K562 (cell line): Measurements from ENCODE around the gene MACROD2. TPM values are rescaled to one million over a fixed set of nuclear protein-coding genes. Genes with fewer than 3 reads are reported as not detected.

Experiments
- ATAC-seq: fragments of 200-7000 bp; cut with Tn5 transposase; 3 replicates; pipeline ENCODE4 v1.9.1; 2020; ENCODE audit warnings: moderate library complexity
- BruUV-seq: library from RNA; stranded (reverse); fragments of 400-500 nt; replicated peaks from 2 replicates; lab custom pipeline; 2021; lab: Mats Ljungman, UMichigan
- CTCF ChIA-PET: fragments of 300-600 bp; formaldehyde crosslinking; extraction: SDS; loops from one replicate; lab custom pipeline; 2021; ENCODE audit warnings: low intra/inter-chr PET ratio; lab: Yijun Ruan, JAX
- POLR2A ChIA-PET: fragments of 300-600, 350-650 bp; sonication (Branson Sonifier 250); formaldehyde crosslinking; extraction: SDS; loops from one replicate; lab custom pipeline; 2021; ENCODE audit warnings: antibody characterized with exemption, inconsistent platforms; lab: Yijun Ruan, JAX
- DNase-seq, 4 experiments: peaks; one replicate each; pipeline versions ENCODE4 v3.0.0 to v3.0.0-alpha.2; 2011 to 2018; ENCODE audit warnings: low spot score in 3 of 4, mixed read lengths in 3 of 4; ENCODE audit errors: extremely low read depth in 1 of 4
- FAIRE-seq: peaks from 2 replicates; lab custom pipeline; 2011; peaks lifted over from hg19 to GRCh38; lab: Jason Lieb, UNC
- H2AFZ ChIP-seq: 2 replicates; pipeline ENCODE4 v1.6.0; 2011; ENCODE audit warnings: low read depth, low read length, control low read depth, inconsistent platforms
- H3K27ac ChIP-seq: fragments of 200-600 bp; 3 replicates; pipeline ENCODE4 v1.8.0; 2011; ENCODE audit warnings: low read depth, mild to moderate bottlenecking, control low read depth, inconsistent platforms, low read length, moderate library complexity, mixed read lengths; ENCODE audit errors: extremely low read depth
- H3K27me3 ChIP-seq, 2 experiments: fragments of 300-600 bp in 1 of 2; 2 replicates in 1 of 2; 3 replicates in 1 of 2; pipeline versions ENCODE4 v1.6.0 to v1.8.0; 2011; ENCODE audit warnings: inconsistent platforms in 2 of 2, low read length in 2 of 2, mild to moderate bottlenecking in 1 of 2, mixed read lengths in 1 of 2, moderate library complexity in 1 of 2; ENCODE audit not compliant: control insufficient read depth in 2 of 2, insufficient read depth in 2 of 2
- H3K36me3 ChIP-seq: fragments of 300-600 bp; 3 replicates; pipeline ENCODE4 v1.8.0; 2011; ENCODE audit warnings: mild to moderate bottlenecking, low read length, inconsistent platforms; ENCODE audit not compliant: control insufficient read depth, insufficient read depth
- H3K4me1 ChIP-seq, 2 experiments: fragments of 200-600 bp in 1 of 2; replicated peaks in 1 of 2; 2 replicates in 1 of 2; 3 replicates in 1 of 2; pipeline versions ENCODE4 v1.5.1 to v1.8.0; 2011; ENCODE audit warnings: inconsistent platforms in 2 of 2, low read length in 2 of 2, mild to moderate bottlenecking in 1 of 2, mixed read lengths in 1 of 2, moderate library complexity in 1 of 2; ENCODE audit not compliant: control insufficient read depth in 2 of 2, insufficient read depth in 2 of 2
- H3K4me2 ChIP-seq: 2 replicates; pipeline ENCODE4 v1.6.1; 2011; ENCODE audit warnings: low read length, control low read depth, inconsistent platforms, mixed read lengths; ENCODE audit not compliant: insufficient read depth
- H3K4me3 ChIP-seq: fragments of 200-600 bp; sonication (generic), shearing (Covaris generic); 2 replicates; pipeline ENCODE4 v1.5.1; 2016; ENCODE audit warnings: control low read depth, inconsistent platforms
- H3K79me2 ChIP-seq: fragments of 200-600 bp; 3 replicates; pipeline ENCODE4 v1.8.0; 2011; ENCODE audit warnings: low read length, inconsistent platforms; ENCODE audit not compliant: control insufficient read depth, insufficient read depth
- H3K9ac ChIP-seq, 2 experiments: 2 replicates each; pipeline versions ENCODE4 v1.6.0 to v1.6.1; 2011; ENCODE audit warnings: low read depth in 2 of 2, low read length in 2 of 2, control low read depth in 1 of 2, inconsistent platforms in 1 of 2, mild to moderate bottlenecking in 1 of 2, mixed read lengths in 1 of 2; ENCODE audit not compliant: insufficient read depth in 1 of 2
- H3K9me1 ChIP-seq: one replicate; pipeline ENCODE4 v1.6.0; 2011; ENCODE audit warnings: inconsistent platforms, mild to moderate bottlenecking, low read length, moderate library complexity; ENCODE audit not compliant: control insufficient read depth, insufficient read depth
- H3K9me3 ChIP-seq: replicated peaks from 2 replicates; pipeline ENCODE4 v1.5.1; 2011; ENCODE audit warnings: low read depth, low read length, inconsistent platforms; ENCODE audit not compliant: control insufficient read depth, insufficient read depth
- H4K20me1 ChIP-seq: replicated peaks from 2 replicates; pipeline ENCODE4 v1.6.1; 2011; ENCODE audit warnings: low read length, inconsistent platforms, mixed read lengths; ENCODE audit not compliant: control insufficient read depth, insufficient read depth
- DNMT1 ChIP-seq: fragments of 450-650 bp; IDR thresholded peaks from 2 replicates; pipeline ENCODE4 v1.6.1; 2016; ENCODE audit warnings: antibody characterized with exemption, mild to moderate bottlenecking
- FOXK1 ChIP-seq: sonication (generic); formaldehyde crosslinking; IDR thresholded peaks from 2 replicates; pipeline ENCODE4 v1.8.0; 2022; ENCODE audit warnings: missing genetic modification reagents, mild to moderate bottlenecking, borderline replicate concordance
- KAT2B ChIP-seq: IDR thresholded peaks from one replicate; pipeline ENCODE4 v1.6.1; 2012; ENCODE audit warnings: low read depth, mild to moderate bottlenecking, control low read depth, inconsistent platforms, low read length, moderate library complexity
- MLX ChIP-seq, 2 experiments: fragments of 450-650 bp in 1 of 2; sonication (generic) in 1 of 2; formaldehyde crosslinking; conservative IDR thresholded peaks; 2 replicates each; pipeline versions ENCODE4 v1.4.0 to v1.8.1; 2020 to 2022; ENCODE audit warnings: mild to moderate bottlenecking in 1 of 2, missing genetic modification reagents in 1 of 2
- POLR2H ChIP-seq: IDR thresholded peaks from 2 replicates; pipeline ENCODE4 v1.6.1; 2016; ENCODE audit warnings: missing genetic modification characterization, low read depth, mild to moderate bottlenecking, control low read depth, missing compliant biosample characterization, moderate library complexity
- SAP30 ChIP-seq: fragments of 200-600 bp; sonication (generic); IDR thresholded peaks from 2 replicates; pipeline ENCODE4 v1.6.1; 2012; ENCODE audit warnings: borderline replicate concordance, low read depth, mild to moderate bottlenecking, moderate library complexity, low read length, control low read depth, inconsistent platforms; ENCODE audit not compliant: insufficient read depth, poor library complexity, severe bottlenecking
- TCF3 ChIP-seq: sonication (generic); formaldehyde crosslinking; IDR thresholded peaks from 2 replicates; pipeline ENCODE4 v1.4.0; 2020; ENCODE audit warnings: mild to moderate bottlenecking, missing genetic modification reagents
- ZBED1 ChIP-seq: IDR thresholded peaks from 2 replicates; pipeline ENCODE4 v1.6.1; 2014
- ZNF274 ChIP-seq: IDR thresholded peaks from 2 replicates; pipeline ENCODE4 v1.6.1; 2011; ENCODE audit warnings: low read depth, mild to moderate bottlenecking, low read length, moderate library complexity, borderline replicate concordance
- WGBS: fragments of 100-300 bp; shearing (Covaris generic); methylation state at CpG from one replicate; pipeline ENCODE4 v1.1.6; 2016; ENCODE audit warnings: low coverage, mixed read lengths; ENCODE audit not compliant: insufficient coverage; ENCODE audit errors: missing lambda C conversion rate; 5-methylcytosine and 5-hydroxymethylcytosine counted together
- in situ Hi-C: fragments of 300-500 bp; cut with MboI; formaldehyde crosslinking; loops from 4 replicates; pipeline ENCODE4 v1.15.0; 2018; ENCODE audit warnings: inconsistent platforms, mixed read lengths
- intact Hi-C: fragments of 100-400 bp; cut with micrococcal nuclease; formaldehyde crosslinking; loops from 2 replicates; pipeline ENCODE4 v1.14.2; 2022
- polyA plus RNA-seq, 8 experiments: library from polyadenylated mRNA; depleted of rRNA in 4 of 8; stranded (reverse) in 5 of 8; unstranded in 3 of 8; fragments of >200 nt; fragmentation: Nextera tagmentation in 2 of 8; fragmentation: Illumina TruSeq in 1 of 8; extraction: Ambion mirVana in 2 of 8; extraction: Trizol in 1 of 8; gene quantifications; 2 replicates each; pipeline versions ENCODE4 v1.2.1 to v1.2.3, GENCODE V29; 2011 to 2014; ENCODE audit warnings: inconsistent platforms in 1 of 8, missing spikeins in 1 of 8
- total RNA-seq, 7 experiments: library from RNA; depleted of rRNA in 6 of 7; stranded (reverse); fragments of >200 nt in 6 of 7; fragmentation: Illumina TruSeq in 2 of 7; extraction: Trizol in 2 of 7; gene quantifications; 2 replicates each; pipeline versions ENCODE4 v1.2.1 to v1.2.3, GENCODE V29; 2011 to 2021; ENCODE audit warnings: low replicate concordance in 1 of 7
- TF ChIP-seq, protein P1 (sequence below): fragments of 250-450 bp; sonication (Bioruptor Pico); IDR thresholded peaks from 2 replicates; pipeline ENCODE4 v1.4.0; 2020; ENCODE audit warnings: mild to moderate bottlenecking, moderate library complexity
- TF ChIP-seq, protein P2 (sequence below): sonication (generic); formaldehyde crosslinking; IDR thresholded peaks from 2 replicates; pipeline ENCODE4 v1.8.0; 2022; ENCODE audit warnings: mild to moderate bottlenecking, missing genetic modification reagents

Gene MACROD2
- total and polyA plus RNA-seq, 9 of the 15 experiments (the other 6 are each of a cell fraction or from before 2014, with no cell fraction given): not detected

- TF ChIP-seq SAP30 (no peak), FOXK1 (no peak), DNMT1 (no peak), ZNF274 (no peak)
- TF ChIP-seq, protein P1, sequence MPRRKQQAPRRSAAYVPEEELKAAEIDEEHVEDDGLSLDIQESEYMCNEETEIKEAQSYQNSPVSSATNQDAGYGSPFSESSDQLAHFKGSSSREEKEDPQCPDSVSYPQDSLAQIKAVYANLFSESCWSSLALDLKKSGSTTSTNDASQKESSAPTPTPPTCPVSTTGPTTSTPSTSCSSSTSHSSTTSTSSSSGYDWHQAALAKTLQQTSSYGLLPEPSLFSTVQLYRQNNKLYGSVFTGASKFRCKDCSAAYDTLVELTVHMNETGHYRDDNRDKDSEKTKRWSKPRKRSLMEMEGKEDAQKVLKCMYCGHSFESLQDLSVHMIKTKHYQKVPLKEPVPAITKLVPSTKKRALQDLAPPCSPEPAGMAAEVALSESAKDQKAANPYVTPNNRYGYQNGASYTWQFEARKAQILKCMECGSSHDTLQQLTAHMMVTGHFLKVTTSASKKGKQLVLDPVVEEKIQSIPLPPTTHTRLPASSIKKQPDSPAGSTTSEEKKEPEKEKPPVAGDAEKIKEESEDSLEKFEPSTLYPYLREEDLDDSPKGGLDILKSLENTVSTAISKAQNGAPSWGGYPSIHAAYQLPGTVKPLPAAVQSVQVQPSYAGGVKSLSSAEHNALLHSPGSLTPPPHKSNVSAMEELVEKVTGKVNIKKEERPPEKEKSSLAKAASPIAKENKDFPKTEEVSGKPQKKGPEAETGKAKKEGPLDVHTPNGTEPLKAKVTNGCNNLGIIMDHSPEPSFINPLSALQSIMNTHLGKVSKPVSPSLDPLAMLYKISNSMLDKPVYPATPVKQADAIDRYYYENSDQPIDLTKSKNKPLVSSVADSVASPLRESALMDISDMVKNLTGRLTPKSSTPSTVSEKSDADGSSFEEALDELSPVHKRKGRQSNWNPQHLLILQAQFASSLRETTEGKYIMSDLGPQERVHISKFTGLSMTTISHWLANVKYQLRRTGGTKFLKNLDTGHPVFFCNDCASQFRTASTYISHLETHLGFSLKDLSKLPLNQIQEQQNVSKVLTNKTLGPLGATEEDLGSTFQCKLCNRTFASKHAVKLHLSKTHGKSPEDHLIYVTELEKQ (CRISPR knock-in tag): no peak
Measured at GRCh38 chr20:15339264-15339663, 1343.9 kb downstream of the MACROD2 start (continued).

DNA sequence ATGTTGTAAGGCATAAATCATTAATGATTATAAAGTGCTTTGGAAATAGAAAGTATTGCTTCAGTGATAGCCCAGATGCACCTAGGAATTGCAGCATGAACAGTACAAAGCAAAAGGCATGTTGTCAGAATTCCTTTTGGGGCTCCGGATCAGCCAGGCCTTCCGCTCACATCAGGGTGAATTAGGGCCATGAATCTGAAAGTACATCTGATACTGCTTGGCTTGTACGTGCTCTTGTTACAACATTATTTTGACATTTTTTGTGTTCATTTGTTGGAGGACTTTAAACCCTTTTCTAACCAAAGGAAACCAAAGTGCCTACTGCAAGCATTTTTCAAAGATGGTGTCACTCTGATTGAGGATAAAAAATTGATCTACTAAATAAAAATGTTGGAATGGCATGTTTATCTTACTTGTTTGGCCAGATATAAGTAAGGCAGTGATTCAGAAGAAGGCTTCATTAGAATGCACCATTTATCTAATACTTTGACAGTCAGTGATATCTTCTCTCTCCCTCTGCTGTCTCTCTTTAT is 1347.7 kb downstream of the MACROD2 start:
- intact Hi-C loops: no loop called here
- BruUV-seq: no TSS peak

More for the DNA sequence above, 1347.7 kb downstream of the MACROD2 start:
- Histone ChIP-seq H2AFZ (no peak overlapping the region), H3K4me1 (no peaks in the 10 kb centered on the region), H3K79me2 (no peaks in the 10 kb centered on the region), H3K27ac (no peak overlapping the region), H3K9me1 (no peaks in the 10 kb centered on the region), H3K4me3 (no peak overlapping the region), H3K9me3 (no peaks in the 10 kb centered on the region), H3K27me3 (no peaks in the 10 kb centered on the region), H3K9ac (no peak overlapping the region), H4K20me1 (no peaks in the 10 kb centered on the region), H3K4me2 (no peak overlapping the region), H3K36me3 (no peaks in the 10 kb centered on the region)
- in situ Hi-C loops: no loop called here
- no peak for FAIRE-seq
- no peak for ATAC-seq
- DNase-seq: no peak
- ChIA-PET CTCF (no interaction called here), POLR2A (no interaction called here)
- TF ChIP-seq ZBED1 (no peak), KAT2B (no peak), MLX (CRISPR knock-in tag; conservative IDR thresholded peaks at IDR 0.05) (no peak), POLR2H (tag) (no peak), TCF3 (CRISPR knock-in tag) (no peak)
- TF ChIP-seq, protein P2, sequence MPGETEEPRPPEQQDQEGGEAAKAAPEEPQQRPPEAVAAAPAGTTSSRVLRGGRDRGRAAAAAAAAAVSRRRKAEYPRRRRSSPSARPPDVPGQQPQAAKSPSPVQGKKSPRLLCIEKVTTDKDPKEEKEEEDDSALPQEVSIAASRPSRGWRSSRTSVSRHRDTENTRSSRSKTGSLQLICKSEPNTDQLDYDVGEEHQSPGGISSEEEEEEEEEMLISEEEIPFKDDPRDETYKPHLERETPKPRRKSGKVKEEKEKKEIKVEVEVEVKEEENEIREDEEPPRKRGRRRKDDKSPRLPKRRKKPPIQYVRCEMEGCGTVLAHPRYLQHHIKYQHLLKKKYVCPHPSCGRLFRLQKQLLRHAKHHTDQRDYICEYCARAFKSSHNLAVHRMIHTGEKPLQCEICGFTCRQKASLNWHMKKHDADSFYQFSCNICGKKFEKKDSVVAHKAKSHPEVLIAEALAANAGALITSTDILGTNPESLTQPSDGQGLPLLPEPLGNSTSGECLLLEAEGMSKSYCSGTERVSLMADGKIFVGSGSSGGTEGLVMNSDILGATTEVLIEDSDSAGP (CRISPR knock-in tag): no peak
- 0% methylated on average over 3 of the region's 3 CpGs for WGBS
